Measurements from ENCODE around the gene PARD3.

DNA sequence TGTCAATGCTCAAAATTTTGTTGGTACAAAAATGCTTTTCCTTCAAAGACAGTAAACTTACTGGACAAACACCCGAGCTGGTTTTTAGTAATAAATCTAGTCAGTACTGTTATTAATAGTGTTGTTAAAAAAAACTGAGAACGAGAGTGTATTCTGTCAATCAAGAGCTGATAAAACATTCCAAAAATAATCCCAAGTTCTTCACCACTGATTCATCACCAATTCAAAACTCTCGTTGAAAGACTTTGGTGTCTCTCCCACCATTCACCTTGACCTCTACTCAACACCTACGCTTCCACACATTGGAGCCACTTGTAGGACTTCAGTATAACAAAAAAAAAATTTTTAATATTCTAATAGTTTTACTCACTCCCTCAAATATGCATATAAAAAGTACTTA, 279.2 kb downstream of the PARD3 start:
- no peak for TF ChIP-seq CHD2 (IDR thresholded peaks at IDR 0.05; ENCODE audit: low read length, partially characterized antibody)
- no peak for TF ChIP-seq POLR2A (IDR thresholded peaks at IDR 0.05; ENCODE audit: low read length)
- TF ChIP-seq, protein P1, sequence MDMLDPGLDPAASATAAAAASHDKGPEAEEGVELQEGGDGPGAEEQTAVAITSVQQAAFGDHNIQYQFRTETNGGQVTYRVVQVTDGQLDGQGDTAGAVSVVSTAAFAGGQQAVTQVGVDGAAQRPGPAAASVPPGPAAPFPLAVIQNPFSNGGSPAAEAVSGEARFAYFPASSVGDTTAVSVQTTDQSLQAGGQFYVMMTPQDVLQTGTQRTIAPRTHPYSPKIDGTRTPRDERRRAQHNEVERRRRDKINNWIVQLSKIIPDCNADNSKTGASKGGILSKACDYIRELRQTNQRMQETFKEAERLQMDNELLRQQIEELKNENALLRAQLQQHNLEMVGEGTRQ (IDR thresholded peaks at IDR 0.05) = no peak
- TF ChIP-seq ELK1 (IDR thresholded peaks at IDR 0.05; ENCODE audit: low read depth, low read length) = no peak
- no peak for TF ChIP-seq EP300 (IDR thresholded peaks at IDR 0.05)
- TF ChIP-seq MAFK (IDR thresholded peaks at IDR 0.05; ENCODE audit: partially characterized antibody) = no peak
- no peak for TF ChIP-seq MAX (IDR thresholded peaks at IDR 0.05)
- TF ChIP-seq, protein P2, sequence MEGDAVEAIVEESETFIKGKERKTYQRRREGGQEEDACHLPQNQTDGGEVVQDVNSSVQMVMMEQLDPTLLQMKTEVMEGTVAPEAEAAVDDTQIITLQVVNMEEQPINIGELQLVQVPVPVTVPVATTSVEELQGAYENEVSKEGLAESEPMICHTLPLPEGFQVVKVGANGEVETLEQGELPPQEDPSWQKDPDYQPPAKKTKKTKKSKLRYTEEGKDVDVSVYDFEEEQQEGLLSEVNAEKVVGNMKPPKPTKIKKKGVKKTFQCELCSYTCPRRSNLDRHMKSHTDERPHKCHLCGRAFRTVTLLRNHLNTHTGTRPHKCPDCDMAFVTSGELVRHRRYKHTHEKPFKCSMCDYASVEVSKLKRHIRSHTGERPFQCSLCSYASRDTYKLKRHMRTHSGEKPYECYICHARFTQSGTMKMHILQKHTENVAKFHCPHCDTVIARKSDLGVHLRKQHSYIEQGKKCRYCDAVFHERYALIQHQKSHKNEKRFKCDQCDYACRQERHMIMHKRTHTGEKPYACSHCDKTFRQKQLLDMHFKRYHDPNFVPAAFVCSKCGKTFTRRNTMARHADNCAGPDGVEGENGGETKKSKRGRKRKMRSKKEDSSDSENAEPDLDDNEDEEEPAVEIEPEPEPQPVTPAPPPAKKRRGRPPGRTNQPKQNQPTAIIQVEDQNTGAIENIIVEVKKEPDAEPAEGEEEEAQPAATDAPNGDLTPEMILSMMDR (IDR thresholded peaks at IDR 0.05) = no peak

Measured in A549 (cell line).